Measurements from ENCODE around the gene SLC18A2. TPM values are rescaled to one million over a fixed set of nuclear protein-coding genes. Genes with fewer than 3 reads are reported as not detected.
"Not testable (repeated sequence)": the region's sequence is repeated elsewhere in the genome, so short reads cannot be mapped to it uniquely, and the experiment has no call there.

SLC18A2 gene
- total RNA-seq, 1 donor from 2014 or later, result 12.0 TPM

GRCh38 chr10:117294039-117294645 is 53.2 kb downstream of the SLC18A2 start:
- Mint-ChIP-seq H3K4me1 (ENCODE audit: low read depth, unreplicated experiment) (no peaks in the 10 kb centered on the region), H3K27me3 (ENCODE audit: unreplicated experiment) (no peaks in the 10 kb centered on the region), H3K27ac (ENCODE audit: unreplicated experiment) (no peak overlapping the region), H3K36me3 (ENCODE audit: unreplicated experiment) (peaks cover under 1% of the 10 kb centered on the region), H3K9me3 (ENCODE audit: unreplicated experiment) (peaks cover under 1% of the 10 kb centered on the region), H3K4me3 (ENCODE audit: unreplicated experiment) (no peak overlapping the region)
- DNase-seq, result no peak
- no peak for TF ChIP-seq CTCF (IDR thresholded peaks at IDR 0.05; ENCODE audit: partially characterized antibody, unreplicated experiment)

- H3K36me3 Mint-ChIP-seq (ENCODE audit: unreplicated experiment), result peaks cover 6% of the 10 kb centered on the region
- H3K4me3 Mint-ChIP-seq (ENCODE audit: unreplicated experiment), result no peak overlapping the region
- H3K9me3 Mint-ChIP-seq (ENCODE audit: unreplicated experiment), result peaks cover 3% of the 10 kb centered on the region
- DNase-seq, result no peak
- no peak for TF ChIP-seq CTCF (IDR thresholded peaks at IDR 0.05; ENCODE audit: partially characterized antibody, unreplicated experiment)
- no peaks in the 10 kb centered on the region for H3K4me1 Mint-ChIP-seq (ENCODE audit: low read depth, unreplicated experiment)
- H3K27me3 Mint-ChIP-seq (ENCODE audit: unreplicated experiment), result no peaks in the 10 kb centered on the region
- no peak overlapping the region for H3K27ac Mint-ChIP-seq (ENCODE audit: unreplicated experiment)
These were observed 53.8 kb downstream of the SLC18A2 start for GRCh38 chr10:117294735-117295134.

GRCh38 chr10:117298219-117298618 is 57.3 kb downstream of the SLC18A2 start:
- Mint-ChIP-seq H3K27ac (ENCODE audit: unreplicated experiment) (no peak overlapping the region), H3K36me3 (ENCODE audit: unreplicated experiment) (peaks cover 13% of the 10 kb centered on the region), H3K9me3 (ENCODE audit: unreplicated experiment) (peaks cover 3% of the 10 kb centered on the region), H3K4me3 (ENCODE audit: unreplicated experiment) (no peak overlapping the region), H3K27me3 (ENCODE audit: unreplicated experiment) (no peaks in the 10 kb centered on the region), H3K4me1 (ENCODE audit: low read depth, unreplicated experiment) (no peaks in the 10 kb centered on the region)
- no peak for DNase-seq
- no peak for TF ChIP-seq CTCF (IDR thresholded peaks at IDR 0.05; ENCODE audit: partially characterized antibody, unreplicated experiment)

GRCh38 chr10:117299435-117299834 is 58.5 kb downstream of the SLC18A2 start:
- Mint-ChIP-seq H3K36me3 (ENCODE audit: unreplicated experiment) (peaks cover 18% of the 10 kb centered on the region), H3K4me3 (ENCODE audit: unreplicated experiment) (no peak overlapping the region), H3K4me1 (ENCODE audit: low read depth, unreplicated experiment) (no peaks in the 10 kb centered on the region), H3K27ac (ENCODE audit: unreplicated experiment) (no peak overlapping the region), H3K9me3 (ENCODE audit: unreplicated experiment) (peaks cover 3% of the 10 kb centered on the region), H3K27me3 (ENCODE audit: unreplicated experiment) (no peaks in the 10 kb centered on the region)
- DNase-seq, result no peak
- TF ChIP-seq CTCF (IDR thresholded peaks at IDR 0.05; ENCODE audit: partially characterized antibody, unreplicated experiment), result no peak

GRCh38 chr10:117300671-117301070 is 59.8 kb downstream of the SLC18A2 start:
- Mint-ChIP-seq H3K4me1 (ENCODE audit: low read depth, unreplicated experiment) (no peaks in the 10 kb centered on the region), H3K9me3 (ENCODE audit: unreplicated experiment) (peaks cover 3% of the 10 kb centered on the region), H3K27ac (ENCODE audit: unreplicated experiment) (no peak overlapping the region), H3K4me3 (ENCODE audit: unreplicated experiment) (no peak overlapping the region), H3K27me3 (ENCODE audit: unreplicated experiment) (no peaks in the 10 kb centered on the region), H3K36me3 (ENCODE audit: unreplicated experiment) (peaks cover 22% of the 10 kb centered on the region)
- no peak for DNase-seq
- TF ChIP-seq CTCF (IDR thresholded peaks at IDR 0.05; ENCODE audit: partially characterized antibody, unreplicated experiment), result no peak

GRCh38 chr10:117303451-117303850 is 62.5 kb downstream of the SLC18A2 start:
- DNase-seq; H3K27ac Mint-ChIP-seq (ENCODE audit: unreplicated experiment); H3K27me3 Mint-ChIP-seq (ENCODE audit: unreplicated experiment); H3K9me3 Mint-ChIP-seq (ENCODE audit: unreplicated experiment); H3K4me3 Mint-ChIP-seq (ENCODE audit: unreplicated experiment); H3K4me1 Mint-ChIP-seq (ENCODE audit: low read depth, unreplicated experiment): not testable (repeated sequence)
- H3K36me3 Mint-ChIP-seq (ENCODE audit: unreplicated experiment), result peaks cover 22% of the 10 kb centered on the region
